PC-9 (cell line): ENCODE results near the gene APOH. TPM values are rescaled to one million over a fixed set of nuclear protein-coding genes. Genes with fewer than 3 reads are reported as not detected.

ENCODE experiments used
- BruUV-seq: library from RNA; stranded (reverse); fragments of 400-500 nt; replicated peaks from 2 replicates; lab custom pipeline; 2021; lab: Mats Ljungman, UMichigan
- CTCF ChIA-PET: fragments of 300-600 bp; sonication (Branson Sonifier 250); formaldehyde crosslinking; loops from one replicate; lab custom pipeline; 2022; ENCODE audit warnings: antibody characterized with exemption; lab: Charles Lee
- POLR2A ChIA-PET: fragments of 300-600 bp; sonication (Branson Sonifier 250); formaldehyde crosslinking; loops from one replicate; lab custom pipeline; 2022; ENCODE audit warnings: antibody characterized with exemption; ENCODE audit not compliant: unreplicated experiment; lab: Charles Lee
- DNase-seq, 2 experiments: peaks; one replicate each; pipeline versions ENCODE4 v3.0.0 to v3.0.0-alpha.2; 2015 to 2022; ENCODE audit warnings: mixed read lengths in 1 of 2
- H2AFZ ChIP-seq: fragments of 200-600 bp; sonication (generic); 2 replicates; pipeline ENCODE4 v1.8.1; 2017; ENCODE audit warnings: antibody characterized with exemption
- H3F3A ChIP-seq: fragments of 200-600 bp; sonication (generic); 2 replicates; pipeline ENCODE4 v1.8.1; 2017; ENCODE audit warnings: antibody characterized with exemption, mild to moderate bottlenecking, low read depth; ENCODE audit not compliant: insufficient read depth
- H3K27ac ChIP-seq: fragments of 200-600 bp; sonication (generic); 2 replicates; pipeline ENCODE4 v1.6.1; 2016; ENCODE audit warnings: mixed run types
- H3K27me3 ChIP-seq: fragments of 200-600 bp; sonication (generic); 2 replicates; pipeline ENCODE4 v1.6.1; 2016; ENCODE audit warnings: low read depth, mixed run types; ENCODE audit not compliant: insufficient read depth
- H3K36me3 ChIP-seq: fragments of 200-600 bp; sonication (generic); 2 replicates; pipeline ENCODE4 v1.6.1; 2016; ENCODE audit warnings: low read depth, mixed run types
- H3K4me1 ChIP-seq: fragments of 200-600 bp; sonication (generic); replicated peaks from 2 replicates; pipeline ENCODE4 v1.6.1; 2016; ENCODE audit warnings: mixed run types; ENCODE audit not compliant: insufficient read depth
- H3K4me2 ChIP-seq: fragments of 200-600 bp; sonication (generic); 2 replicates; pipeline ENCODE4 v1.6.1; 2017; ENCODE audit warnings: mixed run types
- H3K4me3 ChIP-seq: fragments of 200-600 bp; sonication (generic); 2 replicates; pipeline ENCODE4 v1.6.1; 2016; ENCODE audit warnings: mixed run types
- H3K79me2 ChIP-seq: fragments of 200-600 bp; sonication (generic); 2 replicates; pipeline ENCODE4 v1.6.1; 2017; ENCODE audit warnings: low read depth, mixed run types
- H3K9me2 ChIP-seq: fragments of 200-600 bp; sonication (generic); 2 replicates; pipeline ENCODE4 v1.8.1; 2017; ENCODE audit warnings: mild to moderate bottlenecking; ENCODE audit not compliant: insufficient read depth
- H3K9me3 ChIP-seq: fragments of 200-600 bp; sonication (generic); 2 replicates; pipeline ENCODE4 v1.8.1; 2016; ENCODE audit warnings: low read depth; ENCODE audit not compliant: insufficient read depth
- H4K20me1 ChIP-seq: fragments of 200-600 bp; sonication (generic); 2 replicates; pipeline ENCODE4 v1.8.1; 2017; ENCODE audit not compliant: insufficient read depth
- EZH2 ChIP-seq: fragments of 200-600 bp; sonication (generic); IDR thresholded peaks from 2 replicates; pipeline ENCODE4 v1.8.0; 2017; ENCODE audit warnings: antibody characterized with exemption, low read depth
- intact Hi-C: fragments of 100-400 bp; cut with micrococcal nuclease; formaldehyde crosslinking; loops from one replicate; pipeline ENCODE4 v1.10.0; 2022; ENCODE audit not compliant: unreplicated experiment
- total RNA-seq: library from RNA; stranded (reverse); gene quantifications from 2 replicates; pipeline ENCODE4 v1.2.3, GENCODE V29; 2021
- TF ChIP-seq, protein P1 (sequence below): fragments of 200-600 bp; sonication (generic); conservative IDR thresholded peaks from 2 replicates; pipeline ENCODE4 v1.6.1; 2017; ENCODE audit warnings: mixed run types, antibody characterized with exemption, mild to moderate bottlenecking, moderate library complexity

The APOH gene
- total RNA-seq, 1 experiment from 2014 or later: not detected

GRCh38 chr17:66221755-66222530, 7.3 kb downstream of the APOH start:
- no TSS peak for BruUV-seq
- no peaks in the 10 kb centered on the region for H3K36me3 ChIP-seq
- DNase-seq: no peak
- H3K4me1 ChIP-seq: no peaks in the 10 kb centered on the region
- TF ChIP-seq EZH2: no peak
- TF ChIP-seq, protein P1, sequence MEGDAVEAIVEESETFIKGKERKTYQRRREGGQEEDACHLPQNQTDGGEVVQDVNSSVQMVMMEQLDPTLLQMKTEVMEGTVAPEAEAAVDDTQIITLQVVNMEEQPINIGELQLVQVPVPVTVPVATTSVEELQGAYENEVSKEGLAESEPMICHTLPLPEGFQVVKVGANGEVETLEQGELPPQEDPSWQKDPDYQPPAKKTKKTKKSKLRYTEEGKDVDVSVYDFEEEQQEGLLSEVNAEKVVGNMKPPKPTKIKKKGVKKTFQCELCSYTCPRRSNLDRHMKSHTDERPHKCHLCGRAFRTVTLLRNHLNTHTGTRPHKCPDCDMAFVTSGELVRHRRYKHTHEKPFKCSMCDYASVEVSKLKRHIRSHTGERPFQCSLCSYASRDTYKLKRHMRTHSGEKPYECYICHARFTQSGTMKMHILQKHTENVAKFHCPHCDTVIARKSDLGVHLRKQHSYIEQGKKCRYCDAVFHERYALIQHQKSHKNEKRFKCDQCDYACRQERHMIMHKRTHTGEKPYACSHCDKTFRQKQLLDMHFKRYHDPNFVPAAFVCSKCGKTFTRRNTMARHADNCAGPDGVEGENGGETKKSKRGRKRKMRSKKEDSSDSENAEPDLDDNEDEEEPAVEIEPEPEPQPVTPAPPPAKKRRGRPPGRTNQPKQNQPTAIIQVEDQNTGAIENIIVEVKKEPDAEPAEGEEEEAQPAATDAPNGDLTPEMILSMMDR: no peak
- no peaks in the 10 kb centered on the region for H3K79me2 ChIP-seq
- H3K27me3 ChIP-seq: no peaks in the 10 kb centered on the region
- no peak overlapping the region for H3K4me3 ChIP-seq
- H3F3A ChIP-seq: no peaks in the 10 kb centered on the region
- POLR2A ChIA-PET: interaction anchor here (0.6 kb wide), 1 partner anchor 18 kb away, joined by 4 read pairs; no protein-coding TSS in a partner anchor
- CTCF ChIA-PET: no interaction called here
- H3K27ac ChIP-seq: no peak overlapping the region
- no peaks in the 10 kb centered on the region for H3K9me3 ChIP-seq
- intact Hi-C loops: no loop called here
- H3K4me2 ChIP-seq: no peak overlapping the region
- H2AFZ ChIP-seq: no peak overlapping the region
- no peaks in the 10 kb centered on the region for H4K20me1 ChIP-seq
- H3K9me2 ChIP-seq: no peaks in the 10 kb centered on the region

DNA sequence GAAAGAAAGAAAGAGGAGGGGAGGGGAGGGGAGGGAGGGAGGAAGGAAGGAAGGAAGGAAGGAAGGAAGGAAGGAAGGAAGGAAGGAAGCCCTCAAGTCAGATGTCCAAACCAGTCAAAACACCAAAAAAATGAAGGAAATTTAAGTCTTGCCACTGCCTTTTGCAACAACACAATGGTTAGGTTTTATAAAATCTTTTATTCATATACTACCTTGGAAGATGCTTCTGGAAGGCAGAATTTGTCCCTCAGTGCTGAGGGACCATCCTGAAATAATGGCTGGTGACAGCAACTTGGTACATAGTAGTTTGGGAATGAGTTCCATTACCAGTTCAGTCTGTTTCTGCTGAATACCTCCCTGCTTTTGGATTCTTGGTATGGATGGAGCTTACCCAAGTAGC, 7.9 kb downstream of the APOH start:
- H3F3A ChIP-seq: no peaks in the 10 kb centered on the region
- no peaks in the 10 kb centered on the region for H3K27me3 ChIP-seq
- H3K9me3 ChIP-seq: no peaks in the 10 kb centered on the region
- POLR2A ChIA-PET: interaction anchor here (0.6 kb wide), 1 partner anchor 19 kb away, joined by 4 read pairs; no protein-coding TSS in a partner anchor
- BruUV-seq: no TSS peak
- H4K20me1 ChIP-seq: no peaks in the 10 kb centered on the region
- H3K4me3 ChIP-seq: no peak overlapping the region
- CTCF ChIA-PET: no interaction called here
- no peak overlapping the region for H3K4me2 ChIP-seq
- H3K79me2 ChIP-seq: no peaks in the 10 kb centered on the region
- no peaks in the 10 kb centered on the region for H3K4me1 ChIP-seq
- no peak overlapping the region for H2AFZ ChIP-seq
- DNase-seq: no peak
- intact Hi-C loops: no loop called here
- H3K27ac ChIP-seq: no peak overlapping the region
- TF ChIP-seq EZH2: no peak
- TF ChIP-seq, protein P1: no peak
- no peaks in the 10 kb centered on the region for H3K9me2 ChIP-seq
- H3K36me3 ChIP-seq: no peaks in the 10 kb centered on the region

GRCh38 chr17:66220079-66220835, 9.0 kb downstream of the APOH start:
- Histone ChIP-seq H3K9me2 (no peaks in the 10 kb centered on the region), H3K4me3 (no peak overlapping the region), H4K20me1 (no peaks in the 10 kb centered on the region), H3K4me2 (no peak overlapping the region), H2AFZ (no peak overlapping the region), H3F3A (no peaks in the 10 kb centered on the region), H3K27ac (no peak overlapping the region), H3K79me2 (no peaks in the 10 kb centered on the region), H3K9me3 (no peaks in the 10 kb centered on the region), H3K27me3 (no peaks in the 10 kb centered on the region), H3K4me1 (no peaks in the 10 kb centered on the region), H3K36me3 (no peaks in the 10 kb centered on the region)
- DNase-seq: no peak
- BruUV-seq: no TSS peak
- ChIA-PET CTCF (no interaction called here), POLR2A (no interaction called here)
- TF ChIP-seq EZH2: no peak
- TF ChIP-seq, protein P1: no peak
- intact Hi-C loops: no loop called here
